Stimulated activated CD8-positive, alpha-beta memory T cell treated with anti-CD3 and anti-CD28 coated beads, Interleukin-15, amount 100 ng/mL, for 4 hours (primary cell): Measurements from ENCODE around the gene SNX19.

ENCODE experiments used
- DNase-seq, 2 donors: peaks; one replicate each; pipeline ENCODE4 v3.0.0-alpha.2; 2020; ENCODE audit warnings: low read depth in 2 of 2

The SNX19 gene

DNA sequence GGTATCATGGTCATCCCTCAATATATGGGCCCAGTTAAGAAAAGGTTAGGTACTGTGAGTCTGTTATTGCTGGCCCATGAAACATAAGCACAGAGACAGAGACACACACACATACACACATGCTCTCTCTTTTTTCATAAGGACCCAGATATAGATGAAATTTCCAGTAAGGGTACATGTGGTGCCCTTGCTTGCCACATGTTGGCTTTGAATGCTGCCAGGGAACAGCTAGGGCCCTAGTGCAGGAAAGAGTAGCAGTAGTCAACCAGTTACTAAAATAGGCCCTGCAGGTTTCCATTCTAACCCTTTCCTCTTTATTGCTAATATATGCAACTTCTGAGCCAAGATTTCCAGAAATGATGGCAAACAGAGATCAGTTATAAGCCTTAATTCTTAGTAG lies 9.1 kb downstream of the SNX19 start:
- no peak for DNase-seq

DNA sequence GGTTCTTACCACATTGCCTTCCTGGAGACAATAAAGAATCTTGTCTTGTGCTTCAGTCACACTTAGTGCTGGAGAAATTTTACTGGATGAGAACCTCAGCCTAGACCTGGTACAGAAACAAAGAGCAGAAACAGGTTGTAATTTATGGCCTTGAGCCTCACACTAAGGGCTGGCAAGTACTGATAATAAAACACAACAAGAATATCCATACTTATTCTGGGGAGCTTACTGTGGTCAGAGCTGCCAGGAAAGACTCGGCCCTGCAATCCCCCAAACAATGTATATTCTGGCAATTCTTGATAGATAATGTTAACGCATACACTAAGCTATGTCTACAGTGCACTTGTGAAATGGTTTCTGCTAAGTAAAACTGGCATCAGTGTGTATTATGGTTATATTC lies 9.7 kb downstream of the SNX19 start:
- DNase-seq, result no peak

DNA sequence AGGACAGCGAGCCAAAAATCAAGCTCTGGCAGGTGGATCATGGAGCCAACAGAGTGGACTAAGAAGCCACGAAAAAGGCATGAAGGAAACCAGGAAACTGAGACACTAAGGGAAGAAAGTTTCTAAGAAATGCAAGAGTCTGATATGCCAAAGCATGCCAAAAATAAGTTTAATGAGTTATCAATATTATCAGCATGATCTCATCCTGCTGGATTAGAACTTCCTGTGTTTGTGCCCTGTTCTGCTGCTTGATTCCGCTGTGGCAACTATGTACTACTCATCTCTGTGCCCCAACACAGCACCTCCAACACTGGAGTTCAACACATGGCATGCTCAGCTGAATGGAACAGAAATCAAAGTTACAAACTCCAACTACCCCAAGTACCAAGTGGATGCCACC lies 10.8 kb downstream of the SNX19 start:
- no peak for DNase-seq

DNA sequence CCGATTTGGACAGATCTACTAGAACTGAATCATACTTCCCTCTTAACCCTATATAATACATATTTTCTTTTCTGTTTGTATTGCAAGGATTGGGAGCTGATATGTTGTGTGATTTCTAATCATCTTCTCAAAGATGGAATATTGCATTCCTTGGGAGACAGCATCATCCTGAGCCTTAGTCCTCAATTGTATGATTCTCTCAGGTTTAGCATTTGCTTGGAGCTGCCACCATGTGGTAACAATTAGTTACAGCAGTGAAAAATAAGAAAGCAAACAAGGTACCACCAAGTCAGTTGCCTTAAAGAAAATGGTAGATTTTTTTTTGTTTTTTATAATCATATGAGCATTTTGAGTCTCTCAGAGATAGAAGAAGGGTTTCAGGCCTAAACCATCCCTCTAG lies 11.9 kb downstream of the SNX19 start:
- DNase-seq, result no peak

DNA sequence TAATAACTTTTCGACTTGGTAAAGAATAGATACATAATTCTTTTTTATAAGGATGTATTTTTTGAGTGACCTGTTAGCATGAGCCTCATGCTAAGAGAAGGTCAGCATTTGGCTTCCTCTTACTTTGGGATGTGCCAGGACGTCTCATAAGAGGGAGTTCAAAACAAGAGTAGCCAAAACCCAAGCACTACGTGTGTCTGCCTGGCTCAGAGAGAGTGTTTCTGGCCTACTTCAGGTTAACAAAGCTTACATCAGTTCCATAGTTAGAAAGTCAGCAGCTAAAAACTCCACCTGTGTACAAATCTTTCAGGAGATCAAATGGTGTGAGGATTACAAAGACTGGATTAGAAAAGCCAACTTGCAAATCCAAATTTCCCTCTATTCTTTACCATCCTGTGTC lies 13.9 kb downstream of the SNX19 start:
- DNase-seq, result no peak

DNA sequence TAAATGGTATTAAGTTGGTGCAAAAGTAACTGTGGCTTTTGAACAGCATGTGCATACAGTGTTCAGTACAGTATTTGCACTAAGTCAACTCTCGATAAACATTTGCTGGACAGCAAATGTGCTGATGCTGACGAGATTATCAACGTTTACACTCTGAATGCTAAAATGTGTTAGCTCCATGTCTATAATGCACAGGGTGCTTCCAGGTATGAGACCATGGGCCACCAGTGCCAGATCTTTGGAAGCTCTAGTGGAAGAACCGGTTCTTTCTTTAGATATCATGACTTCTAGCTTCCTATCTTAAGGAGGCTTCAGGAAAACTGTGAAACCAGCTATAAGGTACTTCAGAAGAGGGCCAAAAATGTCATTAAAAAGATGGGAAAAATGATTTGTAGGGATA lies 17.2 kb downstream of the SNX19 start:
- DNase-seq, result no peak

DNA sequence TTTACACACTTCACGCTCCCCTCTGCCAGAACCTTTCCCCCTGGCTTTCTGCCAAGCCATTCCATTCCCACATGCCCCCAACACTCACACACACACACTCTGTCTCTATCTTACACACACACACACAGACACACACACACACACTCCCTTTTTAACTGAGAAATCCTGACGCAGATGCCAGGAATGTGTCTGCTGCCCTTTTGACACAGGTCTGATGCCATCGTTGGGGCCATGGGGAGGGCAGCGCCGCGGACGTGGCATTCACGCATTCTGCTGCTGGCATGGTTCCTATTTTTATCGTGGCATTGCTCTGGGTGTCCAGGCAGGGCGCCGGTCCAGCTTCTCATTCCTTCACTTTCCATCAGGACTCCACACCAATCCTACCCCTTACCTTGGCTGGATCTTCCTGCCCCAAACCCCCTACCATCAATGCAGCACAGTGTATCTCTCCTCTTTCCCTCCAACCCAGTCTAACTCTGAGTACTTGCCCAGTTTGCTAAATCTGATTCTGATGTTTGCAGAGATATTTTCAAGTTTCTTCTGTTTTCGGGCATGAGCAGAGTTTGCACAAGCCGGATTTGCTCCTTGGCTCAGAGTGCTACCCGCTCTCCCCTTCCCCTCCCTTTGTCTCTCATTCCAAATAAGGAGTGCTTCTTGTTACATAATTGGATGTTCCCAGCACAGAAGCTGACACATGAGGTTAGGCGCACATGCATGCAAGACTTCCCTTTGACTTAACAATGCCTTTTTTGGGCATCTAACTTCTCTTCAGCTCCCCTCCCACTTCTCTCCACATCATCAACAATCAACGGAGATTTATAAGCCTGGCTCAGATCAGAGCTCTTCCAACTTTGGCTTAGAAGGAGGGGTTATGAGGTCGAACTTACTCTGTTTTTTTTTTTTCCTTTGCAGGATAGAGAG lies 18.8 kb downstream of the SNX19 start:
- DNase-seq, result no peak

DNA sequence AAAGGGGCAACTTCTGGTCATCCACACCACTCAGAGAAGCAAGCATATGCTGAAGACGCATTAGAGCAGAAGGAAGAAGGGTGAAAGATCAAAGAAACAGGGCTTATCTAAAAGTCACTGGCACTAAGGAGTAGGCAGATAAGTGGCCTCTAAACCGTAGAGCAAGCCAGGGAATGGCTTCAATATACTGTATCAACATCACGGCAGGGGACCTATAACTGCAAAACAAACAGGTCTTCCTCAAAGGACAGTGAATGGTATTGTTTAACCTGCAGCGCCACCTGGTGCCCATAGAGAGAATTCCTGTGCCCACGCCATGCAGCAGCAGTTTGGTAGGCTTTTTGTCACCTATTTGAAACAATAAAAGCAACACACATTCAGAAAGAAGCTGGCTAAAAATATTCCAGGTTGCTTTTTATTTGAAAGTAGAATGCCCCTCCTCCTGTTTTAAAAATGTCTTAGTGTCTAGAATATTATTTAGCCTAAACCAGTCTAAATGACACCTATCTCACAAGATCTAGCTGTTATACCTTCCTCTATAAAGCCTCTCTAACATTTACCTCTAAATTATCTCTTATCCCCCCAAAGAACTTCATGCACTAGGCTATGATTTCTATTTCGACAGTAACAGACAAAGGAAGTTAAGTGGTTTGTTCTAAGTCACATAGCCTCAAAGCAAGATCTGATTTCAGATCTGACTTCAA lies 21.8 kb downstream of the SNX19 start:
- DNase-seq, result peak in 1 of 2 donors; percentile 40

DNA sequence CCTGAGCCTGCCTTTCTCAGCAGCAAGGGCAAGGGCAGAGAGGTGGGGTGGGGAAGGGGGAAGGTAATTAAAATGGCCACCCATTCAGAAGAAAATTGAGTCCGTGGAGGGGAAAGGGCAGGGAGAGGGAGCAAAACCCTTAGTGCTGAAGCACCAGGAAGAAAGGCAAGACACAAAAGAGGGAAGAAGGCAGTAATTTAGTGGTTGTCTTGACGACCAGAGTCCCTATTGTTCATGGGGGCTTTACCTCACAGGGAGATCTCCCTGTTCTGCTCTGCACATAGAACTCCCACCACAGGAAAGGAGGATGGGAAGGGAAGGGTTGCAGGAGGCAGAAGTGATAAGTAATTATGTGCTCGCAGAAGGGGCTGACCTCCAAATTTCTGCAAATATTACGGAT lies 23.4 kb downstream of the SNX19 start:
- DNase-seq, result no peak

DNA sequence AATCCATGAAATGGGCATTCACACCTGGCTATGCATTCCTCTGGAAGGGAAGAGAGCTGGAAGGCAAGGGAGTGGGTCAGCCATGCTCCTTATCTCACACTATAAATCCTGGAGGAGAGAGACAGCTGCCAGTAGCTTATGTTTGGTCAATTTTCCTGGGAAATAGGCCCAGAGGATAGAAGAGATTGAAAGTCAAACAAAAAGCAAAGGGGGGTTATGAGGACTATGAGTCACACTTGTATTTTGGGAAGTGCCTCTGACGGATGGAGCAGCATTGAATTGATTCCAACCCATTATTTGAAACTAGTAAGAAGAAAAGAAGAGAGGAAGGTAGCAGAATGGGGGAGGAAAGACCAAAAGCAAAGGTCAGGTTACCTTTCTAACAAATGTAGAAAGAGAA lies 25.0 kb downstream of the SNX19 start:
- no peak for DNase-seq

DNA sequence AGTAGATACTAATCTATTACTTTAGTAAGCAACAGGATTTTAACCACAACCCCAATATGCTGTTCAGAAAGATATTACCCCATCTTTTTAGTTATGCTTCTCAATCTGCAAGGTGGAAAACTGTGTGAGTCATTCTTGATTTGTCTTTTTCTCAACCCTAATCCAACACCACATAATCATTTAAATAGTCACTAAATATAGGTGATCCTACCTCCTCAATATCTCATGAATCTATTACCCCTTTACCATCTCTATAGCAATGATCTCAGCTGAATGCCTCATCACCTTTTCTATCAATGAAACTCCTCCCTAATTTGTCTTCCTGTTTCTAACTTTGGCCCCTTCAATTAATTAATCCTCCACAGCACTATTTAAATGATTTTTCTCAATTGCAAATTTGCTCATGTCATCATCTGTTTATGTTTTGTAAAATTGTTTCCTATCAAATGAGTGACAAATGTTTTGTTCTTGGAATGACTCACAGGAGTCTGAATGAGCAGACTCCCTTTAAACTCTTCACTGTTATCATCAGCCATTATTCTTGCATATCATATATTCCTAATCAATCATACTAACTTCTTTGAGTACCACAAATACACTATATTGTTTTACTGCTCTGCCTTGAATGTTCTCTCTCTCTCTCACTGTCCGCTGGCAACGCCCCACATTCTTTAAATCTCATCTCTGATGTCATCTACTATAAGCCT lies 26.1 kb downstream of the SNX19 start:
- DNase-seq, result no peak

DNA sequence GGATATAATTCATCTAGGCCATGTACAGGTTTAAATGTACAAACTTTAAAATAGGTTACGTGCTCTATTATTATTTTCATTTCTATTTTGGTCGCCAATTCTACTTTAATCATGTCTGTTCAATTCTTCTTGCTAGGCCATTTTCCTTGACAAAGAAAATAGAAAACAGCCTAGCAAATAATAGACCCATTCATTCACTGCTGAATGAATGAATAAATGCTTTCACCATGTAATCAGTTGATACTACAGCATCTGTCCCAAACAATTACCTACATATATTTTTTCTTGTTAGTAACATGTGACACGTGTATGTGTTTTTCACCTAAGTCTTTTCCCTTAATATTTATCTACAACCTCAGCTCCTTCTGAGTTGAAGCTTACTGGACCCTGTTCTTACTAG lies 27.5 kb downstream of the SNX19 start:
- no peak for DNase-seq

DNA sequence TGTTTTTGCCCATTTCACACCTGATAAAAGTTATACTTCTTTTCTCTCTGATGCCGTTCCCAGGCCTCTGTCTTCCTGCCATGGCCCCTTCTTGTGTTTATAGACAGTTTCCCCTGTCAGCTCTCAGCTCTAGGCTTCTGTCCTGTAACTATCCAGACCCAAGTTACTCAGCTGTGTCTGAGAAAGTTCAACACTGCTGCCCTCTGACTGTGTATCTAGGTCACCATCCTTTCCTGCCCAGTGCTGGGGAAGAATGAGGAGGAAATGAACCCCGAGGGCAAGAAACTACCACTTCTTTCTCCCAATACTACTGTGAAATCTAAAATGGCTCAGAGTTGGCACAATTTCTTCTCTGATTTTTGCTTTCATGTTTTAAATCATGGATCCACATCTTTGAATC lies 29.6 kb downstream of the SNX19 start:
- DNase-seq, result no peak

DNA sequence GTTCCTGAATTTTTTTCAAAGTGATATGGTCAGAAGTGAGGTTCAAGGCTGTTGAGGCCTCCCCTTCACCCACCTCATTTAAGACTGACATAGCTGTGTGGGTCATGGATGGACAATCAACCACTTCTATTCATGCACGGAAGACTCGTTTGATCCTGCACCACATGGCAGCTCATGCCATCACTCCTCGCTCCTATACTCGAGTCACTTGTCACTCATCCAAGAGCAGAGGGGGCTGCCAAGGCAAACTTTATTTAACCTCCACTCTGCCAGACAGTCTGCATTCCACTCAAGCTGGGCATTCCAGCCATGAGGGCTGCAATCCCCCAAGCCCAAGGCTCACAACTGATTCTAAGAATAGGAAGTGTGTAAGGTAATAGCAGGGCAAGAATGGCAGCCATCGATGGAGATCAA lies 34.1 kb downstream of the SNX19 start:
- DNase-seq, result no peak

DNA sequence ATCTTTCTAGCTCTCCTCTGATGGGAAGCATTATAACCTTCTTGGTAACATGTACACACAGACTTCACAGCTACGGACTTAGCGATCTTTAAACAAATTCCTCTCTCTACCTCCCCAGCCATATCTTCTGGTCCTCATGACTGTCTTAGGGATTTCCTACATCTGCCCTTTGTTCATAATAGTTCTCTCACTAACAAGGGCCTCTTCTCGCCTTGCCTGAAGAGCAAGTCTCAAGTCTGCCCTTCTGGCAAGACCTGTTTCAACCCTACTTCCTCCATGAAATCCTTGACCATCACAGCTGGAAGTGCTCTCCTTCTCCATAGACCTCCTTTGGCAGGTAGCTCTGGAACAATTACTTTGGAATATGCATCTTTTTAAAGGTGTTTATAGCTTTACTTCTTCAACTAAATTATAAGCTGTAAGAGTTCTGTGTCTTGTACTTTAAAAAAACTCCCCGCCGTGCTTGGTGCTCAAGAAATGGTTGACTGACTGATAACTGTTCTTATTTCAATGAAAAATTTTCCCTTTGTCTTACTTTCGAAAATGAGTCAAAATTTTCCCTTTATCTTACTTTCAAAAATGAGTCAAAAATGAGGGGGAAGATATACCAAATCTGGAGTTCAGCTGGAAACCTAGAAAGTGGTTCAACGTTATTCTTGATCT lies 34.7 kb downstream of the SNX19 start:
- DNase-seq, result no peak

DNA sequence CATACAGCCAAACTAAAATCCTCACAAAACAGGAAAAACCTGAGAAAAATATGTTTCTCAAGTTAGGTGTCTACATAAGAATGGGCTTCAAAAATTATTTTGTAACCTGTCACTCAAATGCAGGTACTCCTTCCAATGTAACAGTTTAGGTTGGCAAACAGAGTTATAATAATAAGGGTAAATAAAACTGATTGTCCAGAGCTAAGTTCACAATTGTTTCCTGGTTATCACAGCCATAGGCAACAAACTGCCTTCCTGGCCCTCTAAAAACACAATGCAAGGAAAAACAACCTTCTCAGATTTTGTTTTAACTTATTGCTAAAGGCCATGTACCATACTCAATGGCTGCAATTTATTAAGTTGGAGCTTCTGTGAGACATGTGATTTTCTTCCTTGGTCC lies 36.4 kb downstream of the SNX19 start:
- DNase-seq, result no peak

DNA sequence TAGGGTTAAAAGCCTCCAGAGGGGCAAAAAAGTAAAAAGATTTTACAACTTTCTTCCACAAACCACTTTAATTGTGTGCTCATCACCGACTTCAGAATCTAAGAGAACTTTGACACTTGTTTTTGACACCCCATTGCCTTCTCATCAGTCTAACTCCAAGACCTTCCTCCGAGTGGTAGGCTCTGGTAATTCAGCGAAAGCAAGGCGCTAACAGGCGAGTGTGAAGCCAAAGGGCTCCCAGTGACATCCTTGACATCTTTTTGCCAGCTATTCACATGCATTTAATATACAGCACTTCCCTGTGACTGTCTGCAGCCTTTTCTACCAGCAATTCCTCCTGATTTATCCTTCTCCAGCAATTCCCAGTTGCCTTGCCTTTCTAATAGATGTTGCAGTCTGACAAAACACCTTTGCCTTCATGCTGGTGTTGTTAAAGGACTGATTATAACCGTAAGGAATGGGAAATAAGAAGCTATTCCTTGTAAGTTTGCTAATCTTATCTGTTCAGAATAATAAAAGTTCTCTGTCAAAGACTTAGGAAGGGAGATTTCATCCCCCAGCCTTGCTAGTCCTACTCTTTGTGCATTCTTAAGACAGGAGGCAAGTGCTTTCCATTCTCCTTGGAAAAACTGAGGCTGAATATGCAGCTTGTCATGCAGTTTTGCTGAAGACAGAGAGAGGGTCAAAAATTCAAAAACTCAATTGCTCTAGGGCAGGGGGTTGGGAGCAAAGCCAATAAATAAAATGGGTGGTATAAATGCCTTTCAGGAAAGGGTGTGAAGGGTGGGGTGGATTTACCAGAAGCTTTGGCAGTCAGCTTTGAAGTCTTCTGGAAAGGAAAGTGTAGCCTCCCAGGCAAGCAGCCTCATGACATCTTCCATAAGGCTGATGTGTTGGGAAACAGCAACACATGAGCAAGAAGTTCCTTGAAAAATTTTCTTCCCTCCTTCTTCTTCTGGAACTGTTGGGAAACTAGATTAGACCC lies 39.1 kb downstream of the SNX19 start:
- no peak for DNase-seq

DNA sequence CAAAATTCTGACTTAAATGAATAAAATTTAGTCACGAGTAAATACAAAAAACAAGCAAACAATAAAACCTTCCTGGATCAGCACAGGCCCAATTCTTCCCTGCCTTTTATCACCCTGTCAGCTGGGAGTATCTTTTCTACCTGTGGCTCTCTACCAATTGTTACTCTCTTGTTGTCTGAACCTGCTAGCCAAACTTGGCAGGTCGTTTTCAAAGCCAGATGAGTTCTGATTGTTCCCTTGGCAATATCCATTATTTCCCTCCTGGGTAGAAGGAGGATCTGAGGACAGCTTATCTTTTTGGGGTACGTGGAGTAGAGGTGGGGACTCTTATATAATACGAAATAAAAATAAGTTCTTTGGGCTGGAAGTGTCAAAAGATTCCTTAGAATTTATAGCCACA lies 40.2 kb downstream of the SNX19 start:
- no peak for DNase-seq

DNA sequence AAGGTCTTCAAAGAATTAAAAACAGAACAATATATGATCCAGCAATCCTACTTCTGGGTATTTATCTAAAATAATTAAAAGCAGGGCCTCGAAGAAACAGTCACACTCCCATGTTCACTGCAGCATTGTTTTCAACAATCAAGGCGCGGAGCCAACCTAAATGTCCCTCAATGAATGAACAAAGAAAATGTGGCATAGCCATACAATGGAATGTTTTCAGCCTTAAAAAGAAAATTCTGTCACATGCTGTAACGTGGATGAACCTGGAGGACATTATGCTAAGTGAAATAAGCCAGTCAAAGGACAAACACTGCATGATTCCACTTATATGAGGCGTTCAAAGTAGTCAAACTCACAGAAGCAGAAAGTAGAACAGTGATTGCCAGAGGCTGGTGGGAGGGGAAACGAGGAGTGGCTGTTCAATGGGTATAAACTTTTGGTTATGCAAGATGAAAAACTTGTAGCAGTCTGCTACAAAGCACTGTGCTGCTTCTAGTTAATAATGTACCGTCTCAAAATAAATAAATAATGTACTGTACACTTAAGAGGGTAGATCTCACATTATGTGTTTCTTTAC lies 41.2 kb downstream of the SNX19 start:
- no peak for DNase-seq

DNA sequence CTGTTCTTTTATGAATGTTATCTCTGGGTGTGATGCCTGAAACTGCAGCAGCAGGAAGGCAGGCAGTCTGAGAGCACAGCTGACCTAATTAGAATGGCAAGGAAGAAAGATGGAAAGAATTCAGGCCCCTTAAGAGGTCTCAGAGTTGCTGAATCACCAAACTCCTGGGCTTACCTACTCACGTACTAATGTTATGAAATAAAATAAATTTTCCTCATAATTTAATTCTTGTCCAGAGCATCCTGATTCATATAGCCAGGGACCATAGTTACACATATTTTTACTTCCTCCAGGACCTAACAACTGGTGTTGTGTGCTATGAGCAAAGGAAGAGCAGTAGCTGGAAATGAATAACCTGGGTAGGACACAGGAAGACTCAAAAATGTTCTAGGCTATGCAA lies 41.9 kb downstream of the SNX19 start:
- DNase-seq, result no peak

DNA sequence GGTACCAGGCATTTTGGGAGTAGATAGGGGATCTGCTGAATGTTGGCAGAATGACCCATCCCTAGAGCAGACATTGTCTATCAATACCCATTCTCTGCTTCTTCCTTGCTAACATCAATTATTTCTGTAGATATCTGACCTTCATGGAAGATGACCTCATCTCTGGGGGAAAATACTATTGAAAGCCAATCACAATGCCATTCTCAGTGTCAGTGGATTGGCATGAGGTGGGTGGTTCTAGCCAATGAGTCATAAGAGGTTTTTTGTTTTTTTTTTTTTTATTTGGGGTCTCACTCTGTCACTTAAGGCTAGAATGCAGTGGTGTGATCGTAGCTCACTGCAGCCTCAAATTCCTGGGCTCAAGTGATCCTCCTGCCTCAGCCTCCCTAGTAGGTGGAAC lies 42.5 kb downstream of the SNX19 start:
- no peak for DNase-seq
